ENCODE results near the gene DUSP28. TPM values are rescaled to one million over a fixed set of nuclear protein-coding genes. Genes with fewer than 3 reads are reported as not detected.

DUSP28 gene, protein sequence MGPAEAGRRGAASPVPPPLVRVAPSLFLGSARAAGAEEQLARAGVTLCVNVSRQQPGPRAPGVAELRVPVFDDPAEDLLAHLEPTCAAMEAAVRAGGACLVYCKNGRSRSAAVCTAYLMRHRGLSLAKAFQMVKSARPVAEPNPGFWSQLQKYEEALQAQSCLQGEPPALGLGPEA
- total RNA-seq (1 to 10 TPM; 4.1 to 4.8 TPM), polyA plus RNA-seq (ENCODE audit: insufficient read length in 2 of 2) (10 to 100 TPM; 11.0 TPM)
- long read RNA-seq, donor 1, partial matches to known transcripts, result 0 of 4 reads
- long read RNA-seq, donor 1, other reads (novel, unspliced or antisense), result 0 of 4 reads
- long read RNA-seq, donor 2, partial matches to known transcripts, result 0 of 2 reads
- long read RNA-seq, donor 2, other reads (novel, unspliced or antisense), result 0 of 2 reads
- long read RNA-seq, donor 3, partial matches to known transcripts, result 0 of 5 reads
- long read RNA-seq, donor 3, other reads (novel, unspliced or antisense), result 0 of 5 reads
- long read RNA-seq, donor 4, partial matches to known transcripts, result 0 of 3 reads
- long read RNA-seq, donor 4, other reads (novel, unspliced or antisense), result 0 of 3 reads

DNA sequence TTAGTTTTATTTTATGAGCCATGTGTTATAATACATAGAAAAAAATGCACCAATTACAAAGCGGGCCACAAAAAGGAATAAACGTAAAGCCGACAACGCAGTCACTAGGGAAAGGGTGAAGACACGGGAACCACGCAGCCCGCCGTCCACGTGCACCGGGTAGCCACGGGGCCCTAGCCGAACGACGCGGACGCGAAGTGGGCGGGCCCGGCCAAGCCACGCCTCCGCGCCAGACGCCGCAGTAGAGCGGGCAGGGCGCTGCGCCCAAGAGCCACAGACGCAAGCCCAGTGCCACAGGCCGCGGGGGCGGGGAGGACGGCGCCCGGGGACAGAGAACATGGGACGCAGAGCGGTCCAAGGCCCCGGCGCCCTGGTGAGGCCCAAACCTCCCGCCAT, at the start of gene DUSP28:
TSS of gene DUSP28 (plus strand) at position 274 of the 396 bp plus-strand sequence. CDS start 328 bp downstream, outside the sequence.
- WGBS (ENCODE audit: insufficient coverage), result under 1% methylated on average over 39 of the region's 39 CpGs
- peak in 5 of 6 donors; percentile 57 to 95 (median 81) for DNase-seq (ENCODE audit: low read depth in 4 of 6, low spot score in 6 of 6)
- Histone ChIP-seq H3K4me3 (ENCODE audit: low read depth, low read length) (peak within 1 kb of the TSS; percentile 51), H3K4me1 (ENCODE audit: control insufficient read depth, insufficient read depth, low read length) (peaks cover 29% of the 10 kb centered on the region), H3K36me3 (ENCODE audit: control insufficient read depth, insufficient read depth, low read length) (peaks cover 18% of the 10 kb centered on the region), H3K27ac (ENCODE audit: low read depth, low read length) (peak within 1 kb of the TSS; percentile 91), H3K27me3 (ENCODE audit: control insufficient read depth, insufficient read depth, low read length) (no peaks in the 10 kb centered on the region), H3K9me3 (ENCODE audit: control insufficient read depth, insufficient read depth, low read length) (no peaks in the 10 kb centered on the region)

DNA sequence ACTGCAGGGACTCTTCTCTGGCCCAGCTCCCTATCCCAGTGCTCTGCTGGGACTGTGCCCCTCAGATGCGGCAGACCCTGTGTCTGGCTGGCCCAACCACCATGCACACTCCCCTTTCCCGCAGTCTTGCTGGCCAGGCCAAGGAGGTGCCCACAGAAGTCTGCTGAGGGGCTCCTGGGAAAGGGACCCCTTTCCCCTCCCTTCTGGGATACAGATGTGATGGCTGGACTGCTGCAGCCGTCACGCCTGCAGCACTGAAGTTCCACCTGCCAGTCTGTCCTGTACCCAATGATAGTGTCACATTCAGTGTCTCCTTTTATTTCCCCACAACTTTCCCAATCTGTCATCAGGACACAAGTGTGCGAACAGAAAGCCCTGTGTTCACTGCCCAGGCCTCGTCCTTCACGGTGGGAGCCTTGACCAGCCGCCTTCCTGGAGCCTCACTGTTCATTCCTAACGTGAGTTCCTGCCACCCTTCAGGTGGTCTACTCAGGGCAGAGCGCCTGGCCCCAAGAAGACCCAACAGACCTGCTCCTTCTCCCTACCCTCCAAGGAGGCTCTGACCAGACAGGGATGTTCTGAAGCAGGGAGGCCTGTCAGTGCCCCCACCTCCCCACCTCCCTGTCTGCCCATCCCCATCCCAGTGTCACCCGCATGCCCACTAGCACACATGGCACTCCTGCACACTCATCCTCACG, 49.5 kb upstream of the DUSP28 start:
- H3K27me3 ChIP-seq (ENCODE audit: control insufficient read depth, insufficient read depth, low read length), result no peaks in the 10 kb centered on the region
- H3K36me3 ChIP-seq (ENCODE audit: control insufficient read depth, insufficient read depth, low read length), result peaks cover 50% of the 10 kb centered on the region
- no peak overlapping the region for H3K27ac ChIP-seq (ENCODE audit: low read depth, low read length)
- 95% methylated on average over 10 of the region's 12 CpGs for WGBS (ENCODE audit: insufficient coverage)
- H3K9me3 ChIP-seq (ENCODE audit: control insufficient read depth, insufficient read depth, low read length), result no peaks in the 10 kb centered on the region
- H3K4me1 ChIP-seq (ENCODE audit: control insufficient read depth, insufficient read depth, low read length), result no peaks in the 10 kb centered on the region
- no peak overlapping the region for H3K4me3 ChIP-seq (ENCODE audit: low read depth, low read length)
- no peak for DNase-seq (ENCODE audit: low read depth in 4 of 6, low spot score in 6 of 6)

DNA sequence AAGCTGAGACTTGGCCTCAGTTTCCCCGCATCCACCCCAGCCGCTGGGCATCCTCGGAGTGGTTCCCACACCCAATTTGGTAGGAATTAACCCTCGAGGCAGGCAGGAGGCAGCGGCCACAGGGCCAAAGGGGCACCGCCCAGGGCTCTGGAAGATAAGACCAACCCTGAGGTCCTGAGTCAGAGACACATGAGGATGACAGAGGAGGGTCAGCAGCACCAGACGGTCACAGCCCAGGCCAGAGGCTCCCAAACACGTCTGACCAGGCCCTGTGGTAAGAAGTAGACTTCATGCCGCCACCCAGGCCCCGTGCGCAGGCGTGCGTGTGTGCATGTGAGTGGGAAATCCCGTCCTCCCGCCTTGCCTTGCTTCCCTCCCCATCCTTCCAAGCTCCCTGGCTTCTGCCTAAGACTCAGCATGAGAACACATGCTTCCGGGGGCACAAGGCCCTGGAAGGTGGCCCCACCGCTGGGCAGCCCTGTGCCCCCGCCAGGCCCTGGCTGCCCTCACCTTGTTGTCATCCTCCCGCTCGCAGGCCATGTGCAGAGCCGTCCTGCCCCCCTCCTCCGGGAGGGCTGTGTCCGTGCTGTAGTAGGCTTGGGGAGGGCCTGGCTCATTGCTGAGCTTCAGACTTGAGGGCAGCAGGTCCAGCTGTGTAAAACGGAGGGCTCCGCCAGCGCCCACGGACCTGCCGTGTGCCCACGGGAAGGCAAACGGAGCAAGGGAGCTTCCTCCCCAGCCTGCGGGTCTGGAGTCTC, 48.6 kb upstream of the DUSP28 start:
- peaks cover 46% of the 10 kb centered on the region for H3K36me3 ChIP-seq (ENCODE audit: control insufficient read depth, insufficient read depth, low read length)
- no peak overlapping the region for H3K4me3 ChIP-seq (ENCODE audit: low read depth, low read length)
- H3K27ac ChIP-seq (ENCODE audit: low read depth, low read length), result no peak overlapping the region
- WGBS (ENCODE audit: insufficient coverage), result 93% methylated on average over 31 of the region's 31 CpGs
- DNase-seq (ENCODE audit: low read depth in 4 of 6, low spot score in 6 of 6), result no peak
- H3K9me3 ChIP-seq (ENCODE audit: control insufficient read depth, insufficient read depth, low read length), result no peaks in the 10 kb centered on the region
- H3K27me3 ChIP-seq (ENCODE audit: control insufficient read depth, insufficient read depth, low read length), result no peaks in the 10 kb centered on the region
- H3K4me1 ChIP-seq (ENCODE audit: control insufficient read depth, insufficient read depth, low read length), result no peaks in the 10 kb centered on the region

DNA sequence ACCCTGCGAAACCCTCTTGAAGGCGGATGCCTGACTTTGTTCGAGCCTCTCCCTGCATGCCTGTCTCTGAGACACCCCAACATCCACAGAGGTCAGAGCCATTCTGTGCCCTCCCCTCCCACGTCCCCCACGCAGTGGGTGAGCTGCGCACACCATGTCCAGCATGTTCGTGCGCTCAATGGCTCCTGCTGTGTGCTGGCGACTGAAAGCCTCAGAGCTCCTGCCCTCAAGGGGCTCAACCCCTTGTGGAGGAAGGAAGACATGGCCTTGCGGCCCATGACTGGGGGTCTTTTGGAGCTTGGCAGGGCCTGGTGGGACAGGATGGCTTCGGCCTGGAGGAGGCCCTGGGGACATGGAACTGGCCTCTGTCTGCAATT, 48.1 kb upstream of the DUSP28 start:
- H3K9me3 ChIP-seq (ENCODE audit: control insufficient read depth, insufficient read depth, low read length), result no peaks in the 10 kb centered on the region
- no peak overlapping the region for H3K4me3 ChIP-seq (ENCODE audit: low read depth, low read length)
- peaks cover 44% of the 10 kb centered on the region for H3K36me3 ChIP-seq (ENCODE audit: control insufficient read depth, insufficient read depth, low read length)
- no peaks in the 10 kb centered on the region for H3K4me1 ChIP-seq (ENCODE audit: control insufficient read depth, insufficient read depth, low read length)
- DNase-seq (ENCODE audit: low read depth in 4 of 6, low spot score in 6 of 6), result no peak
- no peak overlapping the region for H3K27ac ChIP-seq (ENCODE audit: low read depth, low read length)
- H3K27me3 ChIP-seq (ENCODE audit: control insufficient read depth, insufficient read depth, low read length), result no peaks in the 10 kb centered on the region
- WGBS (ENCODE audit: insufficient coverage), result 96% methylated on average over 11 of the region's 11 CpGs

DNA sequence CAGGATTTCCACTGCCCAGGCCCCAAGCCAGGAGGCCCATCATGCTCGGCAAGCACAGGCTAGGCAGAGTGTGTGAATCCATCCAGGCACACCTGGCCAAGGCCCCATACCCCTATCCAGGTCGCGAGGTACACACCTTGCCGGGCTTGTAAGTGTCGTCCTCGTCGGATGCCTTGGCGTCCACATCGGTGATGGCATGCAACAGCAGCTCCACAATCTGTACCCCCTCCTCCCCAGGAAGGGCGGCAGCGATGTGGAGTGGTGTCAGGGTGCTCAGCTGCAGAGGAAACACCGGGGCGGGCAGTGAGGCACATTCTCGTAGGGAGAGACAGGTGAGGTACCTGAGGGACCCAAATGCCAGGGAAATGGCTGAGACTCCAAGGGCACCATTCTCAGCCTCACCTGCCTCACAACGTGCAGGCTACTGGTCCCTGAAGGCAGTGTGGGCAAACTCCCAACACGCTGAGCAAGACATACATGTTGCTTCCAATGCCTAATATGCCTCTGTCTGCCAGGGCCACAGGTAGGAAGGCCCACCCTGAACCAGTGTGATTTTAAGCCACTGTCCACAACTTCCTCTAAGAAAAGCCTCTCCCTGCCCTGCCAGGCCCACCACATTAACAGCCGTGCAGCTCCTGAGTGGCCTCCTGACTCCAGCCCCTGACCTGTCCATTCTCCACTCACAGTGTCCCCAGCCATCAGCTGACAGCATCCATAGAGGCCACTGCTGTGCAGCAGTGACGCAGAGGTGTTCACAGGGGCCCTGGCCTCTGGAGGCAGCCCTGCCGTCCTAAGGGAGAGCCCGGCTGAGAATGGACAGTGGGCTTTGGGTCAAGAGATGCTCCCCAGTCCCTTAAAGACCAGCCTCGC, 47.3 kb upstream of the DUSP28 start:
- no peak overlapping the region for H3K27ac ChIP-seq (ENCODE audit: low read depth, low read length)
- H3K4me3 ChIP-seq (ENCODE audit: low read depth, low read length), result no peak overlapping the region
- 96% methylated on average over 20 of the region's 21 CpGs for WGBS (ENCODE audit: insufficient coverage)
- no peaks in the 10 kb centered on the region for H3K9me3 ChIP-seq (ENCODE audit: control insufficient read depth, insufficient read depth, low read length)
- DNase-seq (ENCODE audit: low read depth in 4 of 6, low spot score in 6 of 6), result no peak
- H3K27me3 ChIP-seq (ENCODE audit: control insufficient read depth, insufficient read depth, low read length), result no peaks in the 10 kb centered on the region
- H3K4me1 ChIP-seq (ENCODE audit: control insufficient read depth, insufficient read depth, low read length), result no peaks in the 10 kb centered on the region
- peaks cover 37% of the 10 kb centered on the region for H3K36me3 ChIP-seq (ENCODE audit: control insufficient read depth, insufficient read depth, low read length)

DNA sequence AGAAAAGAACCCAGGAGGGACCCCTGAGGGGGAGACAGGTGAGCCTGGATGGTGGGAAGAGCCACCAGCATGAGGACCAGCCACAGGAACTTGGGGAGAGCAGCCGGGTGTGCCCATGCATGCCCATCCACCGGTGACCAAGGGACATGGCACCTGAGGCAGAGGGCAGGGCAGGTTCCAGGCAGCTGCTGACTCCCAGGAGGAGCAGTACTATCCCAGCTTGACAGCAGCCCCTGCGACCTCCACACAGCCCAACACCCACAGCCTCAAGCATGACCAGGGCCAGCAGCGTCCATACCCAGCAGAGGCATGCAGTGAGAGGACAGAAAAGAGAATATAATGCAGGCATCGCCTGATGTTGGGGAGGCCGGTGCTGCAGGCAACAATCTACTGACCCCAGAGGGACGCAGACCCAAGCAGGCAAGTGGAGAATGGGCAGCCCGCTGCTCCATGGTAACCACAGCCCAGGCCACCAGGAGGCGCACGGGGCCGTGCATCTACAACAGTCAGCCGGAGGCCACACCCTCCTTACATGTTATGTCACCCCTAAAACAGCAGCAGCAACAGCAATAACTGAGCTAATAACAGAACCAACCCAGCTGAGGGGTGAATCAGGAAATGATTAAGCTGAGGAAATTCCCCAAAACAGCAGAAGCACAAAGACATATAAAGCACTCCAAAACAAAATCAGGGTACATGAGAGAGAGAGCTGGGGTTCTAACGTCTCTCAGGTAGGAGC, 46.4 kb upstream of the DUSP28 start:
- peak in 4 of 6 donors; percentile 6 to 65 (median 31) for DNase-seq (ENCODE audit: low read depth in 4 of 6, low spot score in 6 of 6)
- H3K27me3 ChIP-seq (ENCODE audit: control insufficient read depth, insufficient read depth, low read length), result no peaks in the 10 kb centered on the region
- WGBS (ENCODE audit: insufficient coverage), result 33% methylated on average over 11 of the region's 13 CpGs
- no peaks in the 10 kb centered on the region for H3K4me1 ChIP-seq (ENCODE audit: control insufficient read depth, insufficient read depth, low read length)
- H3K27ac ChIP-seq (ENCODE audit: low read depth, low read length), result no peak overlapping the region
- H3K4me3 ChIP-seq (ENCODE audit: low read depth, low read length), result no peak overlapping the region
- H3K9me3 ChIP-seq (ENCODE audit: control insufficient read depth, insufficient read depth, low read length), result no peaks in the 10 kb centered on the region
- peaks cover 33% of the 10 kb centered on the region for H3K36me3 ChIP-seq (ENCODE audit: control insufficient read depth, insufficient read depth, low read length)

DNA sequence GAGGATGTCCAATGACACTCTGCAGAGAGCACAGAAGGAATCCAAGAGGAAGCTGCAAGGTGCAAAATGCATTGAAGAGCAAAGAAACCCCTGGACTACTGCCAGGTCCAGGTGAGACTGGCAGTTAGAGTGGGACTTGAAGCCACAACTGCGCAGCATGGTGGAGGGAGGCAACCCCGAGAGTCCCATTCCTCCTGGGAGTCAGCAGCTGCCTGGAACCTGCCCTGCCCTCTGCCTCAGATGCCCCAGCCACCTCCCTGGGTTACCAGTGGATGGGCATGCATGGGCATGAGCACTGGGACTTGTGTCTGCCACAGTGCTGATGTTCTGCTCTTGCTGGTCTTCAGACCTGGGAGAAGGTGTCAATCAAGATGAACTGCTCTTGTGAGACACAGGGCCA, 45.5 kb upstream of the DUSP28 start:
- peaks cover 7% of the 10 kb centered on the region for H3K27me3 ChIP-seq (ENCODE audit: control insufficient read depth, insufficient read depth, low read length)
- H3K9me3 ChIP-seq (ENCODE audit: control insufficient read depth, insufficient read depth, low read length), result no peaks in the 10 kb centered on the region
- DNase-seq (ENCODE audit: low read depth in 4 of 6, low spot score in 6 of 6), result no peak
- no peak overlapping the region for H3K27ac ChIP-seq (ENCODE audit: low read depth, low read length)
- no peaks in the 10 kb centered on the region for H3K4me1 ChIP-seq (ENCODE audit: control insufficient read depth, insufficient read depth, low read length)
- 95% methylated on average over 2 of the region's 2 CpGs for WGBS (ENCODE audit: insufficient coverage)
- no peak overlapping the region for H3K4me3 ChIP-seq (ENCODE audit: low read depth, low read length)
- peaks cover 27% of the 10 kb centered on the region for H3K36me3 ChIP-seq (ENCODE audit: control insufficient read depth, insufficient read depth, low read length)

DNA sequence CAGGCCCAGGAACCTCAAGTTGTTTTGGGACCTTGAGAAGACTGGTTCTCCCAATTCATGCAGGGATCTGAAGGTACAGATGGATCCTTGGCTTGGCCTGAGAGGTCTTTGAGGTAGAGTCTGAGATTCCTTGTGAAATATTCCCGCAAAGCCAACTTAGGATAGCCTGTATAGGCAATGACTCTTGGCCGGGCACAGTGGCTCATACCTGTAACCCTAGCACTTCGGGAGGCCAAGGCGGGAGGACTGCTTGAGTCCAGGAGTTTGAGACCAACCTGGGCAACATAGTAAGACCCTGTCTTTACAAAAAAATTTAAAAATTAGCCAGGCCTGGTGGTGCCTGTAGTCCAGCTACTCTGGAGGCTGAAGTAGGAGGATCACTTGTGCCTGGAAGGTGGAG, 42.8 kb upstream of the DUSP28 start:
- no peak overlapping the region for H3K4me3 ChIP-seq (ENCODE audit: low read depth, low read length)
- WGBS (ENCODE audit: insufficient coverage), result 97% methylated on average over 4 of the region's 4 CpGs

More for the DNA sequence above, 42.8 kb upstream of the DUSP28 start:
- no peak for DNase-seq (ENCODE audit: low read depth in 4 of 6, low spot score in 6 of 6)
- no peaks in the 10 kb centered on the region for H3K9me3 ChIP-seq (ENCODE audit: control insufficient read depth, insufficient read depth, low read length)
- no peak overlapping the region for H3K27ac ChIP-seq (ENCODE audit: low read depth, low read length)
- H3K36me3 ChIP-seq (ENCODE audit: control insufficient read depth, insufficient read depth, low read length), result peaks cover 16% of the 10 kb centered on the region
- H3K4me1 ChIP-seq (ENCODE audit: control insufficient read depth, insufficient read depth, low read length), result peaks cover 9% of the 10 kb centered on the region
- peaks cover 15% of the 10 kb centered on the region for H3K27me3 ChIP-seq (ENCODE audit: control insufficient read depth, insufficient read depth, low read length)
